ENCODE data around the gene CEP126. TPM values are rescaled to one million over a fixed set of nuclear protein-coding genes. Genes with fewer than 3 reads are reported as not detected.
A peak's percentile ranks its signal among the peaks of the same experiment; 100 is the strongest.

CEP126 gene
- total RNA-seq, 1 experiment from 2014 or later, result 4.3 TPM

DNA sequence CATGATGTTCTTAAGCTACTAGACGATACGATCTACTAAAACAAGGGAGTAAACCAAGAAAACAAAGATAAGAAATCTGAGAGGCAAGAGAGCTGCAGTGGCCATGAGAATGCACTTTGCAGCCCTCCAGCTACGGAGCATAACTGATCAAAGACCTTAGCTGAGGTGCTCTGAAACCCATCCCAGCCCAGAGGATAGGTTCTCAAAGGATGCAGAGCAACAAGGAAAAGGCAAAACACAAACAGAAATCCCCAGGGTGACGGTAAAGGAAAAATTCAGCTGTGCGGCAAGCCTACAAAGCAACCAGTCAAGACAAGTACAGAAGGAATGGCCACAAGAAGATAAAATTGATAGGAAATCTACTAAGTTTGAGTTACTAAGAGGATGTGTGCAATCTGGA lies 99.9 kb downstream of the CEP126 start:
- Mint-ChIP-seq H3K4me3 (ENCODE audit: unreplicated experiment) (no peak overlapping the region), H3K27ac (ENCODE audit: low read depth, unreplicated experiment) (no peak overlapping the region), H3K9me3 (ENCODE audit: unreplicated experiment) (no peaks in the 10 kb centered on the region), H3K27me3 (ENCODE audit: insufficient read depth, unreplicated experiment) (no peaks in the 10 kb centered on the region), H3K4me1 (ENCODE audit: insufficient read depth, unreplicated experiment) (peaks cover 13% of the 10 kb centered on the region), H3K36me3 (ENCODE audit: insufficient read depth, unreplicated experiment) (no peaks in the 10 kb centered on the region)
- POLR2A ChIA-PET, result no interaction called here
- intact Hi-C loops (cut with micrococcal nuclease), result no loop called here
- DNase-seq (ENCODE audit: unreplicated experiment), result no peak
- no TSS peak for BruUV-seq (replicated peaks)
- TF ChIP-seq, protein P1, sequence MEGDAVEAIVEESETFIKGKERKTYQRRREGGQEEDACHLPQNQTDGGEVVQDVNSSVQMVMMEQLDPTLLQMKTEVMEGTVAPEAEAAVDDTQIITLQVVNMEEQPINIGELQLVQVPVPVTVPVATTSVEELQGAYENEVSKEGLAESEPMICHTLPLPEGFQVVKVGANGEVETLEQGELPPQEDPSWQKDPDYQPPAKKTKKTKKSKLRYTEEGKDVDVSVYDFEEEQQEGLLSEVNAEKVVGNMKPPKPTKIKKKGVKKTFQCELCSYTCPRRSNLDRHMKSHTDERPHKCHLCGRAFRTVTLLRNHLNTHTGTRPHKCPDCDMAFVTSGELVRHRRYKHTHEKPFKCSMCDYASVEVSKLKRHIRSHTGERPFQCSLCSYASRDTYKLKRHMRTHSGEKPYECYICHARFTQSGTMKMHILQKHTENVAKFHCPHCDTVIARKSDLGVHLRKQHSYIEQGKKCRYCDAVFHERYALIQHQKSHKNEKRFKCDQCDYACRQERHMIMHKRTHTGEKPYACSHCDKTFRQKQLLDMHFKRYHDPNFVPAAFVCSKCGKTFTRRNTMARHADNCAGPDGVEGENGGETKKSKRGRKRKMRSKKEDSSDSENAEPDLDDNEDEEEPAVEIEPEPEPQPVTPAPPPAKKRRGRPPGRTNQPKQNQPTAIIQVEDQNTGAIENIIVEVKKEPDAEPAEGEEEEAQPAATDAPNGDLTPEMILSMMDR (IDR thresholded peaks at IDR 0.05; ENCODE audit: unreplicated experiment), result no peak
- CTCF ChIA-PET, result interaction anchor here (1.2 to 11.7 kb wide), 3 partner anchors 10 to 254 kb away, joined by 4 to 372 read pairs (median 5); no protein-coding TSS in a partner anchor

DNA sequence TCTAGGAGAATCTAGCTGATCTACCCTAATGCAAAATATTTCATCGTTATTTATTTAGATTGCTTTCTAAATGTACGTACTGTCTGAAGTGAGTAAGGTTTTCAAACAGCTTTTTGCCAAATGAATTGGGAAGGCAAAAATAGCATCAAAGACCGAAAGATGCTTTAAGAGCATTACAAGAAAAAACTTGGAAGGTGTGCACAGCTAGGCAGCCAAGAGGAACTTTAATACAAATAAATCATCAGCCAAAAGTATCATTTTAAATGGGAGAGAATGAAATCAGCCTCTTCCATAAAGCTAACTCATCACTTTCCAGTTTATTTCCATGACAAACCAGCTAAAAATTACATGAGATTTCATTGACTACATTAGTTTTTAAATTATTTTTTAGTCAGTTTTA lies 102.2 kb downstream of the CEP126 start:
- BruUV-seq (replicated peaks), result no TSS peak
- TF ChIP-seq, protein P1 (IDR thresholded peaks at IDR 0.05; ENCODE audit: unreplicated experiment), result no peak
- Mint-ChIP-seq H3K36me3 (ENCODE audit: insufficient read depth, unreplicated experiment) (no peaks in the 10 kb centered on the region), H3K9me3 (ENCODE audit: unreplicated experiment) (no peaks in the 10 kb centered on the region), H3K4me1 (ENCODE audit: insufficient read depth, unreplicated experiment) (no peaks in the 10 kb centered on the region), H3K27me3 (ENCODE audit: insufficient read depth, unreplicated experiment) (no peaks in the 10 kb centered on the region), H3K4me3 (ENCODE audit: unreplicated experiment) (no peak overlapping the region), H3K27ac (ENCODE audit: low read depth, unreplicated experiment) (no peak overlapping the region)
- DNase-seq (ENCODE audit: unreplicated experiment), result no peak
- ChIA-PET POLR2A (interaction anchor here (0.6 to 1.8 kb wide), 3 partner anchors 9 to 156 kb away, joined by 3 to 10 read pairs (median 5); no protein-coding TSS in a partner anchor), CTCF (interaction anchor here (2.1 kb wide), 1 partner anchor 9 kb away, joined by 9 read pairs; no protein-coding TSS in a partner anchor)
- intact Hi-C loops (cut with micrococcal nuclease), result no loop called here

DNA sequence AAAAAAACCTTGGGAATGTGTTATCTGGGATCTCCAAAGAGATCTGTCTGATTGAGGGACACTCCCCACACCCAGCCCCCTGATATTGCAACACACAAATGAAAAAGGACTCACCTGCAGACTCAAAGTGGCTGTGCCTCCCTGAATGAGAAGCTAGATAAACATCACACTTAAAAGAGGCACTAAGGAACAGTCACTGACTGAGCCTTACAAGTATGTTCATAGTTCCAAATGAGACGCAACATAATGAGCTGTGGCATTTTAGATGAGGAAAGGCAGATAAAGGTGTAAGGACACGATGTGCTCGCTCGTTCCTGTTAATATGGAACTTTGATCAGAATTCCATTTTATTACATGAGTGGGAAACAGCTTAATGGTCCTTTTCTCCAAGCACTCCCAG lies 111.4 kb downstream of the CEP126 start:
- TF ChIP-seq, protein P1 (IDR thresholded peaks at IDR 0.05; ENCODE audit: unreplicated experiment), result no peak
- Mint-ChIP-seq H3K9me3 (ENCODE audit: unreplicated experiment) (no peaks in the 10 kb centered on the region), H3K27ac (ENCODE audit: low read depth, unreplicated experiment) (peak overlapping the region; percentile 29), H3K4me3 (ENCODE audit: unreplicated experiment) (no peak overlapping the region), H3K36me3 (ENCODE audit: insufficient read depth, unreplicated experiment) (no peaks in the 10 kb centered on the region), H3K4me1 (ENCODE audit: insufficient read depth, unreplicated experiment) (no peaks in the 10 kb centered on the region), H3K27me3 (ENCODE audit: insufficient read depth, unreplicated experiment) (no peaks in the 10 kb centered on the region)
- DNase-seq (ENCODE audit: unreplicated experiment), result no peak
- BruUV-seq (replicated peaks), result no TSS peak
- ChIA-PET POLR2A (interaction anchor here (0.5 to 2.5 kb wide), 6 partner anchors 10 to 221 kb away, joined by 3 to 10 read pairs (median 4); partner anchors contain the start of gene CFAP300), CTCF (interaction anchor here (0.6 to 1.6 kb wide), 3 partner anchors 18 to 171 kb away, joined by 3 to 6 read pairs (median 4); no protein-coding TSS in a partner anchor)
- intact Hi-C loops (cut with micrococcal nuclease), result no loop called here

DNA sequence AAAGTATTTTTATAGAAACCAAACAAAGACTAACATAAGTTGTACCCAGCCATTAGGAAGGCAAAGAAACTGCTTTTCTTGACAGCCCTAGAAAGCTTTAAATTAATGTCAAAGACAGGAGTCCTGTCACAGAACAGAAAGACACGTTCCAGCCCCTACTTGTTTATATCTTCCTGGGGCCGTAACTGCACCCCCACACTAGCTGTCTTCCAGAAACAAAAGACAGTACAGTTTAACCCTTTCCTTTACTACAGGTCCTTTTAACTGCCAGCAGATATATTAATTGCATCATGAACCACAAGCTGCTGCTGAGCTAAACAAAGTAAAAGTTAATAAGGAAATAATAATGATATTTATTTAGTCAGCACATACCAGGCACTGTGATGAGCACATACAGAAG lies 112.1 kb downstream of the CEP126 start:
- TF ChIP-seq, protein P1 (IDR thresholded peaks at IDR 0.05; ENCODE audit: unreplicated experiment), result no peak
- Mint-ChIP-seq H3K9me3 (ENCODE audit: unreplicated experiment) (no peaks in the 10 kb centered on the region), H3K4me1 (ENCODE audit: insufficient read depth, unreplicated experiment) (no peaks in the 10 kb centered on the region), H3K36me3 (ENCODE audit: insufficient read depth, unreplicated experiment) (no peaks in the 10 kb centered on the region), H3K4me3 (ENCODE audit: unreplicated experiment) (no peak overlapping the region), H3K27me3 (ENCODE audit: insufficient read depth, unreplicated experiment) (no peaks in the 10 kb centered on the region), H3K27ac (ENCODE audit: low read depth, unreplicated experiment) (no peak overlapping the region)
- DNase-seq (ENCODE audit: unreplicated experiment), result no peak
- intact Hi-C loops (cut with micrococcal nuclease), result no loop called here
- ChIA-PET CTCF (interaction anchor here (0.6 to 1.6 kb wide), 3 partner anchors 19 to 380 kb away, joined by 4 to 6 read pairs (median 4); no protein-coding TSS in a partner anchor), POLR2A (interaction anchor here (1.2 to 2.5 kb wide), 3 partner anchors 11 to 37 kb away, joined by 3 to 10 read pairs (median 4); partner anchors contain the start of gene CFAP300)
- BruUV-seq (replicated peaks), result no TSS peak

Data from MCF 10A (cell line).